Suprapubic skin (tissue), 4 donors: ENCODE results near the gene SLC9A8.

Experiments
- EP300 ChIP-seq: sonication (generic); formaldehyde crosslinking; IDR thresholded peaks from one replicate; pipeline ENCODE4 v1.6.1; 2017; ENCODE audit warnings: antibody characterized with exemption
- POLR2AphosphoS5 ChIP-seq, 3 donors: sonication (generic); formaldehyde crosslinking; IDR thresholded peaks; one replicate each; pipeline ENCODE4 v1.6.1; 2017; ENCODE audit warnings: antibody characterized with exemption in 3 of 3
- TF ChIP-seq, protein P1 (sequence below), 2 donors: fragments of 200-600 bp in 1 of 2; fragments of 450-650 bp in 1 of 2; sonication (generic) in 1 of 2; IDR thresholded peaks; one replicate each; pipeline ENCODE4 v1.5.1; 2016 to 2019; ENCODE audit warnings: antibody characterized with exemption in 2 of 2, mild to moderate bottlenecking in 1 of 2, moderate library complexity in 1 of 2

GRCh38 chr20:49892260-49892659 lies 79.6 kb downstream of the SLC9A8 start:
- TF ChIP-seq, protein P1, sequence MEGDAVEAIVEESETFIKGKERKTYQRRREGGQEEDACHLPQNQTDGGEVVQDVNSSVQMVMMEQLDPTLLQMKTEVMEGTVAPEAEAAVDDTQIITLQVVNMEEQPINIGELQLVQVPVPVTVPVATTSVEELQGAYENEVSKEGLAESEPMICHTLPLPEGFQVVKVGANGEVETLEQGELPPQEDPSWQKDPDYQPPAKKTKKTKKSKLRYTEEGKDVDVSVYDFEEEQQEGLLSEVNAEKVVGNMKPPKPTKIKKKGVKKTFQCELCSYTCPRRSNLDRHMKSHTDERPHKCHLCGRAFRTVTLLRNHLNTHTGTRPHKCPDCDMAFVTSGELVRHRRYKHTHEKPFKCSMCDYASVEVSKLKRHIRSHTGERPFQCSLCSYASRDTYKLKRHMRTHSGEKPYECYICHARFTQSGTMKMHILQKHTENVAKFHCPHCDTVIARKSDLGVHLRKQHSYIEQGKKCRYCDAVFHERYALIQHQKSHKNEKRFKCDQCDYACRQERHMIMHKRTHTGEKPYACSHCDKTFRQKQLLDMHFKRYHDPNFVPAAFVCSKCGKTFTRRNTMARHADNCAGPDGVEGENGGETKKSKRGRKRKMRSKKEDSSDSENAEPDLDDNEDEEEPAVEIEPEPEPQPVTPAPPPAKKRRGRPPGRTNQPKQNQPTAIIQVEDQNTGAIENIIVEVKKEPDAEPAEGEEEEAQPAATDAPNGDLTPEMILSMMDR (IDR thresholded peaks at IDR 0.05) = no peak
- TF ChIP-seq POLR2AphosphoS5 (IDR thresholded peaks at IDR 0.05) (no peak), EP300 (no peak)
